Endodermal cell (in vitro differentiated cells): Measurements from ENCODE around the gene SLC12A9. TPM values are rescaled to one million over a fixed set of nuclear protein-coding genes. Genes with fewer than 3 reads are reported as not detected.
A peak's percentile ranks its signal among the peaks of the same experiment; 100 is the strongest.

Source experiments
- DNase-seq: peaks from one replicate; pipeline ENCODE4 v3.0.0-alpha.2; 2017
- H3K27ac ChIP-seq: 2 replicates; pipeline ENCODE4 v1.5.1; 2013; ENCODE audit warnings: mild to moderate bottlenecking, low read depth, low read length, moderate library complexity
- H3K27me3 ChIP-seq: 2 replicates; pipeline ENCODE4 v1.6.1; 2013; ENCODE audit warnings: mild to moderate bottlenecking, low read length, moderate library complexity; ENCODE audit not compliant: insufficient read depth, control insufficient read depth, poor library complexity, severe bottlenecking
- H3K36me3 ChIP-seq: 2 replicates; pipeline ENCODE4 v1.7.0; 2013; ENCODE audit warnings: mild to moderate bottlenecking, low read length, moderate library complexity; ENCODE audit not compliant: control insufficient read depth, insufficient read depth
- H3K4me1 ChIP-seq: one replicate; pipeline ENCODE4 v1.7.0; 2013; ENCODE audit warnings: low read length; ENCODE audit not compliant: control insufficient read depth, insufficient read depth
- H3K4me3 ChIP-seq: 2 replicates; pipeline ENCODE4 v1.5.1; 2013; ENCODE audit warnings: mild to moderate bottlenecking, low read length, moderate library complexity
- H3K9ac ChIP-seq: 2 replicates; pipeline ENCODE4 v1.6.1; 2013; ENCODE audit warnings: mild to moderate bottlenecking, low read length, moderate library complexity; ENCODE audit not compliant: poor library complexity, severe bottlenecking; ENCODE audit errors: extremely low read depth
- H3K9me3 ChIP-seq: 2 replicates; pipeline ENCODE4 v1.6.1; 2013; ENCODE audit warnings: mild to moderate bottlenecking, low read length, moderate library complexity; ENCODE audit not compliant: control insufficient read depth
- H3K27ac Mint-ChIP-seq: 2 replicates; pipeline ENCODE4 v1.8.0; 2020; ENCODE audit warnings: mixed read lengths
- H3K27me3 Mint-ChIP-seq: 2 replicates; pipeline ENCODE4 v1.8.0; 2021; ENCODE audit warnings: mild to moderate bottlenecking, mixed read lengths; ENCODE audit not compliant: insufficient read depth
- H3K36me3 Mint-ChIP-seq: 2 replicates; pipeline ENCODE4 v1.8.0; 2020; ENCODE audit warnings: low read depth, mixed read lengths
- H3K4me1 Mint-ChIP-seq: 2 replicates; pipeline ENCODE4 v1.8.0; 2020; ENCODE audit warnings: mixed read lengths
- H3K4me3 Mint-ChIP-seq: 2 replicates; pipeline ENCODE4 v1.8.0; 2020; ENCODE audit warnings: mild to moderate bottlenecking, moderate library complexity, mixed read lengths
- H3K9me3 Mint-ChIP-seq: 2 replicates; pipeline ENCODE4 v1.8.0; 2020; ENCODE audit warnings: mild to moderate bottlenecking, mixed read lengths
- CTCF ChIP-seq: fragments of 200-600 bp; sonication (generic); conservative IDR thresholded peaks from 2 replicates; pipeline ENCODE4 v1.5.0; 2021; ENCODE audit warnings: antibody characterized with exemption, mild to moderate bottlenecking
- WGBS, 2 experiments: methylation state at CpG; one replicate each; pipeline versions ENCODE4 v1.1.5 to v1.1.7; 2013; ENCODE audit warnings: missing lambda C conversion rate in 2 of 2, mixed read lengths in 1 of 2; ENCODE audit not compliant: insufficient coverage in 1 of 2, insufficient read length in 1 of 2; 5-methylcytosine and 5-hydroxymethylcytosine counted together
- total RNA-seq, 2 donors: library from RNA; stranded (reverse); fragmentation: NEBNext Ultra II Directional in 1 of 2; extraction: Animal tissue kit (Norgen Biotek cat#: 25700) in 1 of 2; gene quantifications; 2 replicates in 1 of 2; 3 replicates in 1 of 2; pipeline ENCODE4 v1.2.1, GENCODE V29; 2021

Gene SLC12A9
- total RNA-seq, 2 donors from 2014 or later, result 22.5 to 35.1 TPM

DNA sequence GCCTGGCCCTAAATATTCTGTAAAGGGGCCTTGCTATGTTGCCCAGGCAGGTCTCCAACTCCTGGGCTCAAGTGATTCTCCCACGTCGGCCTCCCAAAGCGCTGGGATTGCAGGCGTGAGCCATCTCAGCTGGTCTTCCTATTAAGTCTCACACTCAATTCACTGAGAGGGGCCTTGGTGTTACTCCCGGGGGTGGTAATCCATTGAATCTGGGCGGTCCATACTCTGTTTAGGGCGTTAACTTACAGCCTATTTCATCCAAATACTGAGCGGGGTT, 21.7 kb downstream of the SLC12A9 start:
- peak overlapping the region; percentile 100 for H3K4me3 ChIP-seq
- H3K9me3 Mint-ChIP-seq, result no peaks in the 10 kb centered on the region
- peaks cover 16% of the 10 kb centered on the region for H3K4me1 Mint-ChIP-seq
- H3K27ac Mint-ChIP-seq, result peak overlapping the region; percentile 98
- peak; percentile 79 for DNase-seq
- peak overlapping the region; percentile 99 for H3K4me3 Mint-ChIP-seq
- peaks cover 5% of the 10 kb centered on the region for H3K4me1 ChIP-seq
- H3K36me3 Mint-ChIP-seq, result peaks cover 74% of the 10 kb centered on the region
- H3K9ac ChIP-seq, result peak overlapping the region; percentile 92
- peak overlapping the region; percentile 91 for H3K27ac ChIP-seq
- H3K27me3 Mint-ChIP-seq, result no peaks in the 10 kb centered on the region
- no peak for TF ChIP-seq CTCF
- 73 to 89% methylated on average over 8 of the region's 8 CpGs for WGBS, 2 experiments
- no peaks in the 10 kb centered on the region for H3K27me3 ChIP-seq
- H3K36me3 ChIP-seq, result peaks cover 67% of the 10 kb centered on the region
- H3K9me3 ChIP-seq, result no peaks in the 10 kb centered on the region

- Histone ChIP-seq H3K27ac (peak within 1 kb of the TSS; percentile 96), H3K4me3 (peak within 1 kb of the TSS; percentile 100), H3K36me3 (peaks cover 71% of the 10 kb centered on the region), H3K9me3 (no peaks in the 10 kb centered on the region), H3K27me3 (no peaks in the 10 kb centered on the region), H3K4me1 (peaks cover 5% of the 10 kb centered on the region), H3K9ac (peak within 1 kb of the TSS; percentile 92)
- peak within 1 kb of the TSS; percentile 99 for H3K4me3 Mint-ChIP-seq
- TF ChIP-seq CTCF, result peak; percentile 59
- DNase-seq, result peak; percentile 99
- no peaks in the 10 kb centered on the region for H3K9me3 Mint-ChIP-seq
- H3K4me1 Mint-ChIP-seq, result peaks cover 18% of the 10 kb centered on the region
- peaks cover 79% of the 10 kb centered on the region for H3K36me3 Mint-ChIP-seq
- no peaks in the 10 kb centered on the region for H3K27me3 Mint-ChIP-seq
- WGBS, 2 experiments, result 4 to 15% methylated on average over 23 to 79 of the region's 79 CpGs
- H3K27ac Mint-ChIP-seq, result peak within 1 kb of the TSS; percentile 98
Measured at GRCh38 chr7:100874577-100875355, 22.3 kb downstream of the SLC12A9 start, which contains the start of gene SRRT. Gene SRRT, plus strand, starts transcription at chr7:100875103. Its CDS starts 488 bp downstream, at chr7:100875591.

DNA sequence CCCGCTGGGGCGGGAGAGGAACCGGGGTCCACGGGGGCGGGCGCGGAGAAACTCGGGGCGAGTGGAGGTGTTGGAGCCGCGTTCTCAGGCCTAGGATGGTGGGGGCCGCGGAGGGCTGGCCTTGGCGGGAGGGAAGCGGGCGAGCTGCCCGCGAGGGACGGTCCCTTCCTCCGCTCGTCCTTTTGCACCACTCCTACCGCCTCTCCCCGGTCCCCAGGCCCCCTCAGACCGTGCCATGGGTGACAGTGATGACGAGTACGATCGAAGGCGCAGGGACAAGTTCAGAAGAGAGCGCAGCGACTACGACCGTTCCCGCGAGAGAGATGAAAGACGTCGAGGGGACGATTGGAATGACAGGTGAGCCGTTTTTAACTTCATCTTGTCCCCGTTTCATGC, 22.8 kb downstream of the SLC12A9 start:
- no peak for DNase-seq
- Histone ChIP-seq H3K27ac (peak overlapping the region; percentile 96), H3K9ac (peak overlapping the region; percentile 92), H3K4me3 (peak overlapping the region; percentile 100), H3K9me3 (no peaks in the 10 kb centered on the region), H3K27me3 (no peaks in the 10 kb centered on the region), H3K4me1 (peaks cover 5% of the 10 kb centered on the region), H3K36me3 (peaks cover 70% of the 10 kb centered on the region)
- peak overlapping the region; percentile 98 for H3K27ac Mint-ChIP-seq
- 0 to 1% methylated on average over 15 to 39 of the region's 39 CpGs for WGBS, 2 experiments
- no peaks in the 10 kb centered on the region for H3K9me3 Mint-ChIP-seq
- H3K4me1 Mint-ChIP-seq, result peaks cover 21% of the 10 kb centered on the region
- H3K27me3 Mint-ChIP-seq, result no peaks in the 10 kb centered on the region
- TF ChIP-seq CTCF, result no peak
- peak overlapping the region; percentile 99 for H3K4me3 Mint-ChIP-seq
- peaks cover 79% of the 10 kb centered on the region for H3K36me3 Mint-ChIP-seq
